T-helper 1 cell treated with Interleukin-12 subunit alpha and Interleukin-12 subunit beta and Interleukin-4 antibody, amounts not matched to agents 30 μg/mL and 1 μg/mL, for 36 hours (primary cell): ENCODE results near the gene SLC9A4.

Experiments used
- H3K27ac Mint-ChIP-seq: one replicate; pipeline ENCODE4 v1.8.0; 2021; ENCODE audit warnings: mild to moderate bottlenecking, mixed read lengths
- H3K27me3 Mint-ChIP-seq: one replicate; pipeline ENCODE4 v1.8.0; 2021; ENCODE audit warnings: low read depth, mixed read lengths
- H3K36me3 Mint-ChIP-seq: one replicate; pipeline ENCODE4 v1.8.0; 2021; ENCODE audit warnings: low read depth, mixed read lengths
- H3K4me1 Mint-ChIP-seq: one replicate; pipeline ENCODE4 v1.8.0; 2021; ENCODE audit warnings: low read depth, mixed read lengths
- H3K4me3 Mint-ChIP-seq: one replicate; pipeline ENCODE4 v1.8.0; 2021; ENCODE audit warnings: mild to moderate bottlenecking, moderate library complexity, mixed read lengths
- H3K9me3 Mint-ChIP-seq: one replicate; pipeline ENCODE4 v1.8.0; 2021; ENCODE audit warnings: mixed read lengths

The SLC9A4 gene, protein sequence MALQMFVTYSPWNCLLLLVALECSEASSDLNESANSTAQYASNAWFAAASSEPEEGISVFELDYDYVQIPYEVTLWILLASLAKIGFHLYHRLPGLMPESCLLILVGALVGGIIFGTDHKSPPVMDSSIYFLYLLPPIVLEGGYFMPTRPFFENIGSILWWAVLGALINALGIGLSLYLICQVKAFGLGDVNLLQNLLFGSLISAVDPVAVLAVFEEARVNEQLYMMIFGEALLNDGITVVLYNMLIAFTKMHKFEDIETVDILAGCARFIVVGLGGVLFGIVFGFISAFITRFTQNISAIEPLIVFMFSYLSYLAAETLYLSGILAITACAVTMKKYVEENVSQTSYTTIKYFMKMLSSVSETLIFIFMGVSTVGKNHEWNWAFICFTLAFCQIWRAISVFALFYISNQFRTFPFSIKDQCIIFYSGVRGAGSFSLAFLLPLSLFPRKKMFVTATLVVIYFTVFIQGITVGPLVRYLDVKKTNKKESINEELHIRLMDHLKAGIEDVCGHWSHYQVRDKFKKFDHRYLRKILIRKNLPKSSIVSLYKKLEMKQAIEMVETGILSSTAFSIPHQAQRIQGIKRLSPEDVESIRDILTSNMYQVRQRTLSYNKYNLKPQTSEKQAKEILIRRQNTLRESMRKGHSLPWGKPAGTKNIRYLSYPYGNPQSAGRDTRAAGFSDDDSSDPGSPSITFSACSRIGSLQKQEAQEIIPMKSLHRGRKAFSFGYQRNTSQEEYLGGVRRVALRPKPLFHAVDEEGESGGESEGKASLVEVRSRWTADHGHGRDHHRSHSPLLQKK

GRCh38 chr2:102473020-102473419 lies at the start of gene SLC9A4:
Gene SLC9A4 (plus strand): TSS chr2:102473226. CDS start chr2:102473760, 534 bp downstream.
- peaks cover 62% of the 10 kb centered on the region for H3K27me3 Mint-ChIP-seq
- no peak within 1 kb of the TSS for H3K27ac Mint-ChIP-seq
- H3K4me3 Mint-ChIP-seq = no peak within 1 kb of the TSS
- peaks cover 11% of the 10 kb centered on the region for H3K9me3 Mint-ChIP-seq
- peaks cover 4% of the 10 kb centered on the region for H3K36me3 Mint-ChIP-seq
- H3K4me1 Mint-ChIP-seq = no peaks in the 10 kb centered on the region

DNA sequence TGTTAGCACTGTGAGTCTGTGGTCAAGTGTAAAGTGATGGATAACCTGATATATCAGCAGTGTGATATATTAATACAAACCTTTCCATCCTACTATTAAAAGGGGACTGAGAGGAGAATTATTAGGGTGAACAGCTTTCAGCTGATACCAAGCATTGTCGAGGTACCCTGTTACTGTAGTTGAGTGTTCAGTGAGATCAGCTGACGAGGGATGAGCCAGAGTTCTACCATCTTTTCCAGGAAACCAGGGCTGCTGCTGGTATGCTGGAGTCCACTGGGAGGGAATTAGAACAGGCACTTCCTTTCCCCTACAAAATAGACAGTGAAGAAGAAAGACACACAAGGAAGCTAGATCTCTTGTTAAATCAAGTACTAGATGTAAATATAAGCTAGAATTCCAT lies 49.7 kb upstream of the SLC9A4 start:
- Mint-ChIP-seq H3K4me1 (peaks cover 81% of the 10 kb centered on the region), H3K36me3 (peaks cover 68% of the 10 kb centered on the region), H3K4me3 (peak overlapping the region; percentile 79), H3K27ac (peak overlapping the region; percentile 94), H3K27me3 (no peaks in the 10 kb centered on the region), H3K9me3 (peaks cover 5% of the 10 kb centered on the region)

- H3K9me3 Mint-ChIP-seq = peaks cover 9% of the 10 kb centered on the region
- peaks cover 85% of the 10 kb centered on the region for H3K4me1 Mint-ChIP-seq
- no peaks in the 10 kb centered on the region for H3K27me3 Mint-ChIP-seq
- peak overlapping the region; percentile 74 for H3K27ac Mint-ChIP-seq
- H3K4me3 Mint-ChIP-seq = peak overlapping the region; percentile 40
- peaks cover 76% of the 10 kb centered on the region for H3K36me3 Mint-ChIP-seq
These were observed 48.3 kb upstream of the SLC9A4 start for GRCh38 chr2:102424754-102425153.

GRCh38 chr2:102425441-102426132 lies 47.4 kb upstream of the SLC9A4 start:
- Mint-ChIP-seq H3K9me3 (peaks cover 10% of the 10 kb centered on the region), H3K27ac (peak overlapping the region; percentile 17), H3K27me3 (no peaks in the 10 kb centered on the region), H3K4me3 (peak overlapping the region; percentile 3), H3K36me3 (peaks cover 77% of the 10 kb centered on the region), H3K4me1 (peaks cover 87% of the 10 kb centered on the region)

DNA sequence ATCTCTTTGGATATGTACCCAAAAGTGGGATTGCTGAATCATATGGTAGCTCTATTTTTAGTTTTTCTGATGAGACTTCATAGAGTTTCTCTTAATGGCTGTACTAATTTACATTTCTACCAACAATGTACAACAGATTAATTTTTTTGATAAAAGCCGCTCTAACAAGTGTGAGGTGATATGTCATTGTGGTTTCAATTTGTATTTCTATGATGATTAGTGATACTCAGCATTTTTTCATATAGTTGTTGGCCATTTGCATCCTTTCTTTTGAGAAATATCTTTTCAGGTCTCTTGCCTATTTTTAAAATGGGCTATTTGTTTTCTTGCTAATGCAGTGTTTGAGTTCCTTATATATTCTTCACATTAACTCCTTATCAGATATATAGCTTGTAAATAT lies 45.8 kb upstream of the SLC9A4 start:
- Mint-ChIP-seq H3K4me1 (peaks cover 79% of the 10 kb centered on the region), H3K27me3 (no peaks in the 10 kb centered on the region), H3K9me3 (peaks cover 10% of the 10 kb centered on the region), H3K4me3 (peak overlapping the region; percentile 39), H3K27ac (peak overlapping the region; percentile 15), H3K36me3 (peaks cover 74% of the 10 kb centered on the region)

GRCh38 chr2:102428573-102428972 lies 44.5 kb upstream of the SLC9A4 start:
- no peaks in the 10 kb centered on the region for H3K27me3 Mint-ChIP-seq
- peak overlapping the region; percentile 45 for H3K27ac Mint-ChIP-seq
- H3K36me3 Mint-ChIP-seq = peaks cover 69% of the 10 kb centered on the region
- peaks cover 10% of the 10 kb centered on the region for H3K9me3 Mint-ChIP-seq
- H3K4me1 Mint-ChIP-seq = peaks cover 72% of the 10 kb centered on the region
- H3K4me3 Mint-ChIP-seq = peak overlapping the region; percentile 57

GRCh38 chr2:102432386-102432785 lies 40.6 kb upstream of the SLC9A4 start:
- Mint-ChIP-seq H3K4me3 (no peak overlapping the region), H3K9me3 (peaks cover 10% of the 10 kb centered on the region), H3K36me3 (peaks cover 63% of the 10 kb centered on the region), H3K4me1 (peaks cover 70% of the 10 kb centered on the region), H3K27ac (no peak overlapping the region), H3K27me3 (no peaks in the 10 kb centered on the region)

- H3K4me3 Mint-ChIP-seq = no peak overlapping the region
- H3K36me3 Mint-ChIP-seq = peaks cover 47% of the 10 kb centered on the region
- no peaks in the 10 kb centered on the region for H3K27me3 Mint-ChIP-seq
- peaks cover 54% of the 10 kb centered on the region for H3K4me1 Mint-ChIP-seq
- H3K27ac Mint-ChIP-seq = no peak overlapping the region
- H3K9me3 Mint-ChIP-seq = peaks cover 5% of the 10 kb centered on the region
These were observed 38.9 kb upstream of the SLC9A4 start for GRCh38 chr2:102433973-102434654.

DNA sequence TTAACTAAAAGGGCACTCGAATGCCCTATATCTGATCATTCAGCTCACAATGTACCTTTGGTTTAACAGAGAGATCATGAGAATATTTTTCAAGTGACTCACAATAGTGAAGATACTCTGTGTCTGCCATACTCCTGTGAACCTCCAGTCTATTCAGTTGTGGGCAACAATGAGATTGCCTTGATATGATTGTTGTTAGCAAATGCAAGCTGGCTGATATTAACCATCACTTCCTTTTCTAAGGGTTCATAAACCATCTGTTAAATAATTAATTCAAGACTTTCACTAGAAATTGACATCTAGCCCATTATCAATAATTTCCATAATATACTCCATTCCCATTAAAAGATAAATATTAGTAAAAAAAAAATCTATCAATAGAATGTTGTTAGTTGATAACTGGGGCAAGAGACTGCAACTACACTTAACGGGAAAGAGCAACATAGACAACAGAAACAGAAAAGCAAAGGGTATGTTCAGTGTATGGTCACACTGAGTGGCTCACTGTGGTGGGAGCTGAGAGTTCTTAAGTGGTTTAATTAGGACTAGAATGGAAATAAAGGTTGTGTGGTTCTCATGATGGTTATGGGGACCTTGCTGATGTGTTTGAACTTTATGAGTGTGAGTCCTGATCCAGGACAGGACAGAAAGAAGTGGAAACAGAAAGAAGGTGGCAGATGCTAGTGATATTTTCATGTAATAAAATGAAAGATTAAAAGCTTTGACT lies 38.2 kb upstream of the SLC9A4 start:
- H3K4me3 Mint-ChIP-seq = peak overlapping the region; percentile 16
- H3K4me1 Mint-ChIP-seq = peaks cover 47% of the 10 kb centered on the region
- H3K9me3 Mint-ChIP-seq = peaks cover under 1% of the 10 kb centered on the region

DNA sequence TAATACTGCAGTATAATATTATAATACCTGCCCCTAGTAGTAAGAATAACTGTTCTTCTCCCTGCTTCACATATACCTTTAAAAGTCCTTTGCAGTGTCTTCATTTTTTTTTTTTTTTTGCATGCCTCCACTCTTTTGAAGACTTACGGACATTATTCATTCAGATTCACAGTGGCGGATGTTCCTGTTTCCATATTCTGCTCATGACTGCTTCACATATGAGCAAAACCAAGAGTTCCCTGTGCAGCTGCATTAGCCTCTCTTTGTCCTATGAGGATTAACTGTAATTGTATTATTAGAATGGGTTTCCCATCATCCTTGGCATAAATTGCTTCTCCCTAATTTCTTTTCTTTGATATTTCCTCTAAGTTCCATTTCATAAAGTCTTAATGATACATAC lies 37.3 kb upstream of the SLC9A4 start:
- Mint-ChIP-seq H3K4me1 (peaks cover 39% of the 10 kb centered on the region), H3K36me3 (peaks cover 33% of the 10 kb centered on the region), H3K9me3 (no peaks in the 10 kb centered on the region), H3K27ac (peak overlapping the region; percentile 49), H3K4me3 (no peak overlapping the region), H3K27me3 (no peaks in the 10 kb centered on the region)

More for the DNA sequence above, 38.2 kb upstream of the SLC9A4 start:
- H3K27me3 Mint-ChIP-seq = no peaks in the 10 kb centered on the region
- H3K36me3 Mint-ChIP-seq = peaks cover 40% of the 10 kb centered on the region
- peak overlapping the region; percentile 55 for H3K27ac Mint-ChIP-seq

DNA sequence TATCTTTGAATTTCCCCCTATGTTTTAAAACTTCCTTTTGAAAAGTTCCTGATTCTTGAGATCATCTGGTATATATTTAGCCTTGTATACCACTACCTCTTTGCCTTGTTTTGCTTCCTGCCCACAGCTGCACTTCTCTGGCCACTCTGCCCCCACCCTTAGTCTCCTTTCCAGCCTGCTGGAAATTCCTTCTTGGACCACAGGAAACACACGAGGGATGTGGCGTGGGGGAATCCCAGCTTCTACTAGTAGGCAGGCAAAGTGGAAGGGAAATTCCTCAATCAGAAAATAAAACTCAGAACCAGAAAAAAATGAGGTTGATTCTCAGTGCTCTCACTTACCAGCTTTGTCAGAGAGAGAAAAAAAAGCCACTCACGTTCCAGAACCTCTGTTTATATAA lies 36.7 kb upstream of the SLC9A4 start:
- Mint-ChIP-seq H3K27ac (peak overlapping the region; percentile 49), H3K4me3 (peak overlapping the region; percentile 40), H3K4me1 (peaks cover 35% of the 10 kb centered on the region), H3K9me3 (no peaks in the 10 kb centered on the region), H3K36me3 (peaks cover 28% of the 10 kb centered on the region), H3K27me3 (no peaks in the 10 kb centered on the region)

- Mint-ChIP-seq H3K9me3 (no peaks in the 10 kb centered on the region), H3K4me1 (peaks cover 33% of the 10 kb centered on the region), H3K27me3 (no peaks in the 10 kb centered on the region), H3K36me3 (peaks cover 25% of the 10 kb centered on the region), H3K27ac (peak overlapping the region; percentile 75), H3K4me3 (no peak overlapping the region)
These were observed 35.9 kb upstream of the SLC9A4 start for GRCh38 chr2:102437122-102437521.

DNA sequence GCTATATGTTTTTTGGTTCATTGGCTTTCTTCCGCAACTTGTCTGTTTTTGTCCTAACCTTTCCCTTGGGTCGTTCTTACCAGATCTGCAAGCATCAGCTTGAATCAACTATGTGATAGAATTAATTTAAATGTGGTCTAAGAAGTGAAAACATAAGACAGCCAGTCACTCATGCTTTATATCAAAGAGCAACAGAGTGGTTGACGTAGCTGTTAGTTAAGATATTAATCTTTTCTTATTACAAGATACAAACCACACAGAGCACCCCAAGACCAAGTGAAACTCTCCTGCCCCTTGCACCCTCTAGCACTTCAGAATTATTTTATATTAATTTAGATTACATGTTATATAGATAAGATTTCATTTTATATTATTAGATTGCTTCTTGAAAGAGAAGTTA lies 34.9 kb upstream of the SLC9A4 start:
- peaks cover 34% of the 10 kb centered on the region for H3K4me1 Mint-ChIP-seq
- H3K36me3 Mint-ChIP-seq = peaks cover 23% of the 10 kb centered on the region
- H3K27ac Mint-ChIP-seq = no peak overlapping the region
- H3K4me3 Mint-ChIP-seq = no peak overlapping the region
- no peaks in the 10 kb centered on the region for H3K27me3 Mint-ChIP-seq
- no peaks in the 10 kb centered on the region for H3K9me3 Mint-ChIP-seq
